GM21423 (cell line): ENCODE results near the gene GFAP.
"Not testable (repeated sequence)": the region's sequence is repeated elsewhere in the genome, so short reads cannot be mapped to it uniquely, and the experiment has no call there.

Experiments
- ATAC-seq: cut with Tn5 transposase; IDR thresholded peaks from one replicate; pipeline ENCODE4 v1.9.1; 2021; ENCODE audit warnings: mild to moderate bottlenecking, moderate library complexity; ENCODE audit not compliant: unreplicated experiment

Gene GFAP

DNA sequence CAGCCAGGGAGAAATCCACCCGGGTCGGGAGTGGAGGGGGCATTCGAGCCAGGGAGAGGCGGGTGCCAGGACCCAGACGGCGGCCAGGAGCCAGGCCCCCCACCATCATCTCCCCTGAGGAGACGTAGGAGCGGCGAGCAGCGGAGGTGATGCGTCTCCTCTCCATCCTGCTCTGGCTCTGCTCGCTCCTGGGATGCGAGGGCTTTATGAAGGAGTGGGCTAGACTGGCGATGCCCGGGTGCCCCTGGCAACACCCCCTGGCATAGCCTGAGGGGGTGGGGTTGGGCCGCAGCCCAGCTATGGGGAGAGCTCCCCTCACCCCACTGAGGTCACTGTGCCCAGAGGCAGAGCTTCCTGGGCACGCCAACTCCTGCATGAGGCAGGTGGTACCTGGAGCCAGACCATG is at the start of gene GFAP:
TSS of gene GFAP (minus strand) at position 180 of the 406 bp plus-strand sequence. CDS start at position 166, 14 bp downstream.
- ATAC-seq: no peak

GRCh38 chr17:44961921-44962350 is 46.6 kb upstream of the GFAP start:
- no peak for ATAC-seq

DNA sequence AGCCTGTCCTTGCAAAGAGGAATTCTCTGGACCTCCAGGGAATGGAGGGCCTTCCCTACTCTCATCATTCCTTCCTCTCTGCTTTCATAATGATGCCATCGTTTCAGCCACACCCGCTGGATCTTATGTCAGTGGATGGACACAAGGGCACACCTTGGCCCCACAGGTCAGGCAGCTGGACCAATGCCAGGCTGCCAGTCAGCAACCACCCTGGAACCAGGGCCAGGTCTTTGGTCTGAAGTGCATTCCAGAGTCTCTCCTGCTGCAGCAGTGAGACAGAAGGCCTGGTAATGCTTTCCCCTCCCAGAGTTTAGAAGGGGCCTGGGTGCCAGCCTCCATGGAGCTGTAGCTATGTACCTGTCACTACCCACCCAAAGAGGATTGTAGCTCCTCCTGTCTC is 45.4 kb upstream of the GFAP start:
- ATAC-seq: no peak

DNA sequence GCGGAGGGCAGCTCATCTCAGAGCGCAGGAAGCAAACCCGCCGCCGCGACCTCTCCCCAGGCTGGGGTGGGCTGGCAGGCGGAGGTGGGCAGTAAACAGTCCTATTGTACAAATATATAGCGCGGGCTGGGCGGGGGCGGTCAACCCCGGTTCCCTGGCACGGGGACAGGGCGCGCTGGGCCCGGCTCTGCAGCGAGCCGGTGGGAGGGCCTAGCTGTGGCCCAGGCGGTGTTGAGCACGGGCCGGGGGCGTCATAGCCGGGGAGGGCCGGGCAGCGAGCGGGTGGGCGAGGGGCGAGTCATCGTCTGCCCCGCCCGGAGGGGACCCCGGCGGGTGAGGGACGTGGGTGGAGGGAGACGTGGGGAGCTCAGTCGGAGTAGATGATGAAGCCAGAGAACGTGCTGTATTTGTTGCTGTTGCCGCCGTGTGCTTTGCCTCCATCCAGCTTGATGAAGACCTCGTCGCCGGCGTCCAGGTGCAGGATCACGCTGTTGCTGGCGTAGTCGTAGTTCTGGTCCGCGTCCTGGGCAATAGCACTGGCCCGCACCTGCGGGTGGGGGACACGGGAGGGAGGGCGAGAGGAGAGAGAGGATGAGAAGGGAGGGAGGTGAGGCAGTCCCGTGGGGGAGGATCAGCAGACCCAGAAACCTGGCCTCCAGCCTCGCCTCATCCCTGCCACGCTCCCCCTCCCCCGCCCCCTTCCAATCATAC is 44.7 kb upstream of the GFAP start:
- ATAC-seq: no peak

GRCh38 chr17:44956998-44957981 is 42.0 kb upstream of the GFAP start:
- no peak for ATAC-seq

- ATAC-seq: no peak
These were observed 40.5 kb upstream of the GFAP start for GRCh38 chr17:44955674-44956425.

- ATAC-seq: no peak
These were observed 37.7 kb upstream of the GFAP start for GRCh38 chr17:44952946-44953475.

- no peak for ATAC-seq
These were observed 33.1 kb upstream of the GFAP start for GRCh38 chr17:44948315-44948795.

GRCh38 chr17:44947461-44948314 is 32.4 kb upstream of the GFAP start, which contains the start of gene KIF18B:
KIF18B (minus strand) TSS chr17:44947773; CDS start chr17:44936344, 11,429 bp downstream.
- ATAC-seq: peak; percentile 89

DNA sequence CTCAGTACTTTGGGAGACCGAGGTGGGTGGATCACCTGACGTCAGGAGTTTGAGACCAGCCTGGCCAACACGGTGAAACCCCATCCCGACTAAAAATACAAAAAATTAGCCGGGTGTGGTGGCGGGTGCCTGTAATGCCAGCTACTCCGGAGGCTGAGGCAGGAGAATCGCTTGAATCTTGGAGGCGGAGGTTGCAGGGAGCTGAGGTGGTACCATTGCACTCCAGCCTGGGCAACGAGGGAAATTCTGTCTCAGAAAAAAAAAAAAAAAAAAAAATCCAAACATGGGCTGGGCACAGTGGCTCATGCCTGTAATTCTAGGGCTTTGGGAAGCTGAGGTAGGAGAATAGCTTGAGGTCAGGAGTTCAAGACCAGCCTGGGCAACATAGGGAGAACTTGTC is 30.4 kb upstream of the GFAP start:
- not testable (repeated sequence) for ATAC-seq

DNA sequence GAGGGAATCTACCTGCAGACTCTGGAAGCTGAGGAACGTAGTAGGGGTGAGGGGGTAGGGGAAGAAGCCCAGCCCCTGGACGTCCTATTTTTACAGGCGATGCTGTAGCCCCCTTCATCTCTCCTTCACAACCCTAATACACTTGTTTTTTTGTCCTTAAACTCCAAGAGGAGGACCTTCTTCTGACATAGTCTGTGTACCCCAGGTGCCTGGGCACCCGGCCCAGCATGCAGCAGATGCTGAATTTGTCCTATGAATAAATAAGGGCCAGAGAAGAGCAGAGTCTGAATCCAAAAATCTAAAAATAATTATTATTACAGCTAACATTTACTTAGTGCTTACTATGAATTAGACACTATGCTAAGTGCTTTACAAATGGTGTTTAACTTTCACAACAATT is 27.2 kb upstream of the GFAP start:
- ATAC-seq: no peak

DNA sequence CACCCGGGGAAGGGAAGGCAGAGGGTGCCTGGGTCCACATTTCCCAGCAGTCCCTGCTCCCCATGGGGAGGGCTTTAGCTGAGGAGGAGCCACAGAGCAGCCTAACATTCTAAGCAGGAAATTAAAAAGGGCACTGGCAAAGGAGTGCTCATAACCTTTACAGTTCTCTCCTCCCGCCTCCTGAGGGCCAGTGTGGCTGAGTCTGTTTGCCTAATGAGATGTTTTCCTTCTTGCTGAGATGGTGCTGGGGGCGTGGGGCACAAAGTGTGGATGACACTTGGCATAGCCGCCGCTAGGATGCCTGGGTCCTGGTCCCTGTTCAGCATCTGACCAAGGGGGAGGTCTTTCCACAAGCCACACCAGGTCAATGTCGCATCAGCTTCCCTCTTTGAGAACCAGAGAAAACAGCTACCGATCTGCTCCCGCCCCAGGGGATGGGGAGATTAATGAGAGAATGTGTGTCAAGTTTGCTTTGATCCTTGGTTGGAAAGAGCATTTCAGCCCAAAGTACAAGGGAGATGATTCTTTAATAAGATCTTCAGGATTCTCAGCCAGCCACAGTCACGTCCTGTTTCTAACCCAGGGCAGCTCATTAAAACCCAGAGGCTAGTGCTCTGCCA is 26.5 kb upstream of the GFAP start:
- ATAC-seq: no peak

DNA sequence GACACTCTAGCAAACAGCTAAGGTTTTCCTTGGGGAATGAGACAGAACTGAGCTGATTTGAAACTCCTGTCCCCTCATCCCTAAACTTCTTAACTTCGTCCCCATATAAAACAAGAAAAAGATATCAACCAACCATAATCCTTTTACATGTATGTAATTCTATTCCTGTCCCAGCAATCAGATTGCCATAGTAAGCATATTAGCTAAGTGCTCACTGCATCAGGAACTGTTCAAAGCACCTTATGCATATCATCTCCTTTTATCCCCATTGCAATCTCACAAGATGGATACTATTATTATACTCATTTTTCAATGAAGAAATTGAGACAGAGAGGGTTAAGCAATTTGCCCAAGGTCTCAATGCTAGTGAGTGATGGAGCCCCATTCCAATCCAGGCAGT is 25.5 kb upstream of the GFAP start:
- no peak for ATAC-seq

DNA sequence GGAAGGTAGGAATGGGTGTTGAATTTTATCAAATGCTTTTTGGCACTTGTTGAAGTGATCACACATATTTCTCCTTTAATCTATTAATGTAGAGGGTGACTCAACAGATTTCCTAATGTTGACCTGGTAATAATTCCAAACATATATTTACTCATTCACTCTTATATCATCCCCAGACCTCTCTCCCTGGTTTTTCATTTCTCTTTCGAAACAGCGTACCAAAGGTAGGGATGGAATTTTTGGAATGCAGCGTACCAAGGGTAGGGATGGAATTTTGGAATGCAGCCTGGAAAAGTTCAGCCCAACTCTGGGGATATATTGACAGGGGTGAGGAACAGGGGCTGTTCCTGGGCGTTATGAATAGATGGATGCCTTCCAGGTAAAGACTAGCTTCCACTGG is 25.0 kb upstream of the GFAP start:
- ATAC-seq: no peak

GRCh38 chr17:44935116-44935515 is 19.8 kb upstream of the GFAP start:
- ATAC-seq: no peak

DNA sequence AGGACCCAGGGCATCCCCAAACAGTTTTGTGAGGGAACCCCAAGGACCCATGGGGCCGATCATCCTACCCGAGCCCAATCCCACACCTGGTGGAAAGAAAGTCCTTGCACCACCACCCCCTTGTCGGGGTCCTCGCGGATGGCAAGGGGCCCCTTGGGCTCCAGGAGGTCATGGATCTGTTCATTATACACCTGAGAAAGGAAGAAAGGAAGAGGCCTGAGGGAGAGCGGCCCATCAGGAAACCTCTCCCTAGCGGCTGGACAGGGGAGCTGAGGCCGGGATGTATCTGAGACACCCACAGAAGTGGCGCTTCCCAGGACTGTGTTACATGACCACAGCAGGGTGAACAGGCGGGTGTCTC is 19.4 kb upstream of the GFAP start:
- no peak for ATAC-seq

GRCh38 chr17:44933824-44934744 is 18.8 kb upstream of the GFAP start:
- ATAC-seq: no peak

- no peak for ATAC-seq
These were observed 17.4 kb upstream of the GFAP start for GRCh38 chr17:44932787-44933097.
